Kidney (tissue), 14 donors: ENCODE data around the gene KANSL1L. TPM values are rescaled to one million over a fixed set of nuclear protein-coding genes. Genes with fewer than 3 reads are reported as not detected.
A peak's percentile ranks its signal among the peaks of the same experiment; 100 is the strongest.

ENCODE experiments used
- DNase-seq, 5 donors: peaks; one replicate each; pipeline ENCODE4 v3.0.0-alpha.2; 2013 to 2020
- FAIRE-seq: peaks from 2 replicates; lab custom pipeline; 2012; peaks lifted over from hg19 to GRCh38; lab: Jason Lieb, UNC
- H3K27ac ChIP-seq, 2 donors: one replicate each; pipeline ENCODE4 v1.7.0; 2013; ENCODE audit warnings: low read depth in 2 of 2, low read length in 2 of 2, inconsistent platforms in 1 of 2
- H3K27me3 ChIP-seq: one replicate; pipeline ENCODE4 v1.7.1; 2013; ENCODE audit warnings: low read length, inconsistent platforms; ENCODE audit not compliant: control insufficient read depth, insufficient read depth
- H3K36me3 ChIP-seq, 3 donors: one replicate each; pipeline versions ENCODE4 v1.7.0 to v1.7.1; 2013; ENCODE audit warnings: low read length in 3 of 3, control low read depth in 1 of 3, inconsistent platforms in 1 of 3; ENCODE audit not compliant: insufficient read depth in 3 of 3, control insufficient read depth in 2 of 3
- H3K4me1 ChIP-seq, 3 donors: one replicate each; pipeline versions ENCODE4 v1.7.0 to v1.7.1; 2013; ENCODE audit warnings: low read length in 3 of 3, inconsistent platforms in 1 of 3, low read depth in 1 of 3; ENCODE audit not compliant: control insufficient read depth in 2 of 3, insufficient read depth in 2 of 3
- H3K4me3 ChIP-seq, 3 donors: one replicate each; pipeline versions ENCODE4 v1.7.0 to v1.8.1; 2013; ENCODE audit warnings: low read length in 3 of 3, control low read depth in 1 of 3, inconsistent platforms in 1 of 3
- H3K9ac ChIP-seq, 3 donors: one replicate each; pipeline versions ENCODE4 v1.7.0 to v1.7.1; 2013; ENCODE audit warnings: low read length in 3 of 3, control low read depth in 1 of 3, inconsistent platforms in 1 of 3
- H3K9me3 ChIP-seq, 3 donors: one replicate each; pipeline versions ENCODE4 v1.7.0 to v1.7.1; 2013; ENCODE audit warnings: low read length in 3 of 3, control low read depth in 1 of 3, inconsistent platforms in 1 of 3; ENCODE audit not compliant: control insufficient read depth in 2 of 3, insufficient read depth in 1 of 3
- intact Hi-C: fragments of 100-400 bp; cut with DNase I; formaldehyde crosslinking; loops from one replicate; pipeline ENCODE4 v1.11.1; 2022
- polyA plus RNA-seq: library from polyadenylated mRNA; stranded (reverse); fragments of 350-450 nt; fragmentation: Illumina TruSeq; extraction: RNeasy Lipid Tissue Mini Kit (QIAGEN cat#74804); gene quantifications from one replicate; pipeline ENCODE4 v1.2.3, GENCODE V29; 2014; ENCODE audit warnings: low read depth, low replicate concordance; ENCODE audit not compliant: insufficient read depth
- total RNA-seq: library from RNA; stranded (reverse); fragmentation: NEBNext Ultra II Directional; extraction: Animal tissue kit (Norgen Biotek cat#: 25700); gene quantifications from one replicate; pipeline ENCODE4 v1.2.1, GENCODE V29; 2021
- TF ChIP-seq, protein P1 (sequence below): IDR thresholded peaks from 3 replicates; pipeline ENCODE4 v1.5.1; 2012; ENCODE audit warnings: mild to moderate bottlenecking, moderate library complexity, borderline replicate concordance; ENCODE audit not compliant: insufficient read depth; ENCODE audit errors: extremely low read depth
- donor health status: control.
- donor health status: control.
- donor health status: control.
- donor health status: control.
- donor health status: control.
- donor health status: DM: yes; HTN: yes; CAD: no.
- donor health status: Normal renal cell carcinoma (clear cell type).

Gene KANSL1L
- total and polyA plus RNA-seq, 2 donors from 2014 or later = 11.6 to 65.4 TPM

DNA sequence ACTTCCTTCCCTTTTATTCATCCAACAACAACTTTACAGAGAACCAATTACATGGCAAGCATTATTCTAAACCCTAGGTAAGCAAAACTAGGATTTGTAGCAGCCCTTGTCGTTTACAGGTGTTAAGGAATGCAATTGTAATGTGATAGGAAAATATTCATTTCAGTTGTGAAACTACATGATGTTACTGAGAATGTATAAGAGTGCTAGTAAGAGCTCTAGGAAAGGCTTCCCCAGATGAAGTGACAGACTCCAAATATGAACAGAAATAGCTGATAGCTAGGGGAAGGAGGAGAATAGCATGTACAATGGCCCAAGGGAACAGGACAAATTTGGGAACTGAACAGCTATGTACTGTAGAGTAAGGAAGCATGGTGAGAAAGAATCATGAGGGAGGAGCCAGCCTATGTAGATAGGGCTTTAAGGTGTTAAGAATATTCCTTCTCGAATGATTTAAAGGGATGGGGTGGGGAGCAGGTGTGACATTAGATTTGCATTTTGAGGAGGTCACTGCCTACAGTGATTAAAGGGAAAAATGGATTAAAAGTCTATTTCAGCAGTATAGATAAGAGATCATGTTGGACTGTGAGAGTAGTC is 137.0 kb downstream of the KANSL1L start:
- H3K4me1 ChIP-seq = no peaks in the 10 kb centered on the region
- FAIRE-seq (no peak), DNase-seq (no peak)
- no peaks in the 10 kb centered on the region for H3K9me3 ChIP-seq
- no peak overlapping the region for H3K27ac ChIP-seq
- H3K36me3 ChIP-seq = peaks cover 0 to 1% (median 0%) of the 10 kb centered on the region in 3 donors
- no peaks in the 10 kb centered on the region for H3K27me3 ChIP-seq
- no peak overlapping the region for H3K9ac ChIP-seq
- intact Hi-C loops = no loop called here
- H3K4me3 ChIP-seq = no peak overlapping the region
- TF ChIP-seq, protein P1, sequence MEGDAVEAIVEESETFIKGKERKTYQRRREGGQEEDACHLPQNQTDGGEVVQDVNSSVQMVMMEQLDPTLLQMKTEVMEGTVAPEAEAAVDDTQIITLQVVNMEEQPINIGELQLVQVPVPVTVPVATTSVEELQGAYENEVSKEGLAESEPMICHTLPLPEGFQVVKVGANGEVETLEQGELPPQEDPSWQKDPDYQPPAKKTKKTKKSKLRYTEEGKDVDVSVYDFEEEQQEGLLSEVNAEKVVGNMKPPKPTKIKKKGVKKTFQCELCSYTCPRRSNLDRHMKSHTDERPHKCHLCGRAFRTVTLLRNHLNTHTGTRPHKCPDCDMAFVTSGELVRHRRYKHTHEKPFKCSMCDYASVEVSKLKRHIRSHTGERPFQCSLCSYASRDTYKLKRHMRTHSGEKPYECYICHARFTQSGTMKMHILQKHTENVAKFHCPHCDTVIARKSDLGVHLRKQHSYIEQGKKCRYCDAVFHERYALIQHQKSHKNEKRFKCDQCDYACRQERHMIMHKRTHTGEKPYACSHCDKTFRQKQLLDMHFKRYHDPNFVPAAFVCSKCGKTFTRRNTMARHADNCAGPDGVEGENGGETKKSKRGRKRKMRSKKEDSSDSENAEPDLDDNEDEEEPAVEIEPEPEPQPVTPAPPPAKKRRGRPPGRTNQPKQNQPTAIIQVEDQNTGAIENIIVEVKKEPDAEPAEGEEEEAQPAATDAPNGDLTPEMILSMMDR = no peak

DNA sequence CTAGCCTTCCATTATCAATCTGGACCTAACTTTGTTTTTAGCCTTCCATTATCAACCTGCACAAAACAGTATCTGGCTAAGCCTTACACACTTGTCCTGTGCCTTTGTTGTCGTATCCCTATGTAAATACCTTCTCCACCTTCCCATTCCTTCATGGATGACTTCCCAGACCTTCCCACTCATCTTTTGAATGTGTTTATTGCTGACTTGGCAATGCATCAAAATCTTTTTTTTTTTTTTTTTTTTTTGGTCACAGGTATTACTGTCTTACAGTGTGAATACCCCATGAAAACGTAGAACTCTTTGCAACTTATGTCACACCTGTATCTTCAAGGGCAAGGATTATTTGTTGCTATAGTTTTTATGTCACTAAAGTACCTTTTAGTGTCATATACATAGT is 143.0 kb downstream of the KANSL1L start:
- Histone ChIP-seq H3K27ac (no peak overlapping the region), H3K9ac (no peak overlapping the region), H3K4me3 (no peak overlapping the region), H3K9me3 (no peaks in the 10 kb centered on the region), H3K4me1 (no peaks in the 10 kb centered on the region), H3K27me3 (no peaks in the 10 kb centered on the region), H3K36me3 (peaks cover 0 to 29% (median 7%) of the 10 kb centered on the region in 3 donors)
- intact Hi-C loops = no loop called here
- TF ChIP-seq, protein P1 = no peak
- no peak for FAIRE-seq
- peak in 1 of 5 donors; percentile 8 for DNase-seq

DNA sequence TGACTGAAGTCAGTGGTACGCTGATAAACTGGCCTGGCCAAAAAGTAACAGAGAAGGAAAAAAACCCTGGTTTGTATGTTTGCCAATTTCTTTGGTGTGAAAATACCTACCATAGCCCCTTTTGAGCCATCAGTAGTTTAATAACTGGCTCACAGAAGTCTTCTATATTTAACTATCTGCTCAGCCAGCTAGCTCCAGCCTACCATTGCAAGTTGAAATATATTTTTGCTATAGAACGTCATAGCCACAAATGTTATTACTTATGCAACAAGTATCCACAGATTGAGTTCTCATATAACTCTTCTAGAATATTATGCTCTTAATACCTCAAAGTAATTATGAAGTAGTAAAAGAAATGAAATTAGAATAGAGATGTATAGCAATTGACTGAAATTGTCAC is 143.6 kb downstream of the KANSL1L start:
- FAIRE-seq (no peak), DNase-seq (no peak)
- H3K36me3 ChIP-seq = peaks cover 0 to 30% (median 7%) of the 10 kb centered on the region in 3 donors
- H3K27ac ChIP-seq = no peak overlapping the region
- TF ChIP-seq, protein P1 = no peak
- intact Hi-C loops = no loop called here
- no peak overlapping the region for H3K9ac ChIP-seq
- H3K4me3 ChIP-seq = no peak overlapping the region
- H3K27me3 ChIP-seq = no peaks in the 10 kb centered on the region
- no peaks in the 10 kb centered on the region for H3K9me3 ChIP-seq
- H3K4me1 ChIP-seq = no peaks in the 10 kb centered on the region

DNA sequence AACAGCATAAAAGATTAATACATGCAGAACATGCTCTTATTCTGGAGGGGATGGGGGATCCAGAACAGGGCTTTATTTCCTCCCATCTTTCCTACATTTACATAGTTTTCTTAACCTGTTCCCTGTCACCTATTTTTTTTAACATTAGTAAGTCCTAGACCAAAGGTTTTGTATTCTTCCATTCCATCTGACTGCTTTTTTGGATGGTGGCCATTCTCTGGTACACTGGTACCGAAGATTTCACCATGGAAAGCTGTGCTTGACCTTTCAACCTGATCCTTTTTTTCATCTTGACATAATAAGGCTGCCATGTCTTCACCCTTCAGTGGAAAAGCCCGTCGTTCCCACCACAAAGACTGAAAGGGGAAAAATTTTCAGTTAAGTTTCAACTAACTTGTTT is 148.4 kb downstream of the KANSL1L start:
- H3K27ac ChIP-seq = no peak overlapping the region
- H3K27me3 ChIP-seq = no peaks in the 10 kb centered on the region
- no peak overlapping the region for H3K4me3 ChIP-seq
- H3K4me1 ChIP-seq = no peaks in the 10 kb centered on the region
- intact Hi-C loops = no loop called here
- FAIRE-seq (peak; percentile 13), DNase-seq (no peak)
- H3K9ac ChIP-seq = no peak overlapping the region
- no peaks in the 10 kb centered on the region for H3K9me3 ChIP-seq
- H3K36me3 ChIP-seq = peaks cover 2 to 50% (median 16%) of the 10 kb centered on the region in 3 donors
- TF ChIP-seq, protein P1 = no peak
